Adrenal gland (tissue), 5 donors: Measurements from ENCODE around the gene RAB43.

Source experiments
- CTCF ChIP-seq, 6 experiments: fragments of 450-650 bp in 4 of 6; fragments of 200-600 bp in 2 of 6; sonication (generic) in 1 of 6; IDR thresholded peaks; 1 replicate in 5 of 6; 2 replicates in 1 of 6; pipeline versions ENCODE4 v1.5.1 to v1.8.0; 2016 to 2021; ENCODE audit warnings: antibody characterized with exemption in 6 of 6, mild to moderate bottlenecking in 2 of 6, moderate library complexity in 1 of 6
- POLR2A ChIP-seq, 2 donors: fragments of 450-650 bp; IDR thresholded peaks; one replicate each; pipeline ENCODE4 v1.6.1; 2017; ENCODE audit warnings: antibody characterized with exemption in 2 of 2, mild to moderate bottlenecking in 2 of 2, moderate library complexity in 1 of 2
- donor health status: DM: no; HTN: no; CAD: no.

- TF ChIP-seq CTCF (IDR thresholded peaks at IDR 0.05) (no peak), POLR2A (IDR thresholded peaks at IDR 0.05) (no peak)
Observed at GRCh38 chr3:129040579-129041300, 80.9 kb downstream of the RAB43 start.
